RPMI8226 (cell line): ENCODE measurements around the gene WNT3.

ENCODE experiments used
- DNase-seq: peaks from one replicate; pipeline ENCODE4 v3.0.0-alpha.2; 2015

Gene WNT3

DNA sequence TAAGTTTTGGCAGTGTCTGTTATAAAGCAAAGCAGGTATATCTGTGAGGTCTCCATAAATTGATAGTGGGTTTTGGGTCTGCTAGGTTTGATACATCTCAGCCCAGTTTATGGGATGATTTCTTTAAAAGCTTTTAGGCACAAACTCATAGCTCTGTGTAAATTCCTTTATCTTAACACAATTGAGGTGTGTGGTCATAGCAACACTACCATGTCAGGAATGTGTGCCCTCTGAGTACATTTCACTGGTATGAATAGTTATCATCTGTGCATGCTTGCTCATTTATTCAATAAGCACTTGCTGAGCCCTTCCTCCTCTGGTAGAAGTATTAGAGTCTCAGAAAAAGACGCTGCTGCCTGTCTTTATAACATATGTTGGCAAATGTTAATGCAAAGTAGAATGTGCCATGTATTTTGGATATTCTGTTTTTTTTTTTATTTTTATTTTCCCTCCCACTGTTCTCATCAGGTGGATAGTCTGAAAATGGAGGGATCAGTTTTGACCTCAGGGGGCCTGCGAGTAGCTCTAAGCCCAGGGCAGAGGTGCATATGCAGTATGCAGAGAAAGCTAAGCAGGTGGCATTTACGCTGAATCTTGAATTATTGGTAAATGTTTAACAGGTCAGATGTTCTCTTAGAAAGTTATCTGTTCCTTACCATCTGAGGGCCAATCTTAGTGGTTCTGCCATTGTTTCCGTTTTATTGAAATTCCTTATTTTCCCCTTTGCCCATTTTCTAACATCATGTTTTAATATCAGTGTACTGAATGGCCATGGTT lies 90.7 kb downstream of the WNT3 start:
- no peak for DNase-seq

DNA sequence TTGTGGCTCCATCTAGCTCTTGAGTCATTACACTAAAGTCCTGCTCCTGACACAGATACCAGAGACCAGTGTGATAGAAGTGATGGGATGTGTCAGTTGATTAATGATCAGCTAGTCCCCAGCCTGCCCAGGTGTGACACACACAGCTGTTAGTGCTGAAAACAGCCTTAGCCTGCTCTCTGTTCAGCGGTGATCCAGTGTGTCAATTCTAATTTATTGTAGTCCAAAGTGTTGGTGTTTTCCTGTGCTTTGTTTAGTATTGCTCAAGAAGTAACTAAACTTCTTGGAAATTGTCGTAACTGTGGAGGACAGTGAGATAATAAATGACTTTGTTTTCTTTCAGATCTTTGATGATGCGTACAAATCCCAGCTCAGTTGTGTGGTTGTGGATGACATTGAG lies 92.3 kb downstream of the WNT3 start:
- no peak for DNase-seq

- no peak for DNase-seq
These were observed 95.7 kb downstream of the WNT3 start for GRCh38 chr17:46722662-46723285.

GRCh38 chr17:46720408-46720807 lies 98.1 kb downstream of the WNT3 start:
- no peak for DNase-seq

GRCh38 chr17:46719891-46720290 lies 98.6 kb downstream of the WNT3 start:
- DNase-seq, result no peak

- no peak for DNase-seq
These were observed 100.5 kb downstream of the WNT3 start for GRCh38 chr17:46717999-46718398.
